GM10248 (cell line): ENCODE data around the gene TMEM198.

Experiments
- CTCF ChIA-PET: fragments of 300-600 bp; sonication (Branson Sonifier 250); formaldehyde crosslinking; extraction: SDS; loops from one replicate; lab custom pipeline; 2021; ENCODE audit warnings: antibody characterized with exemption; lab: Yijun Ruan, JAX
- POLR2A ChIA-PET: fragments of 350-650 bp; sonication (Branson Sonifier 250); formaldehyde crosslinking; extraction: SDS; loops from one replicate; lab custom pipeline; 2020; ENCODE audit warnings: antibody characterized with exemption; lab: Yijun Ruan, JAX
- DNase-seq: peaks from one replicate; pipeline ENCODE4 v3.0.0; 2012; ENCODE audit errors: extremely low spot score
- TF ChIP-seq, protein P1 (sequence below): IDR thresholded peaks from 2 replicates; pipeline ENCODE4 v1.5.1; 2012; ENCODE audit warnings: mild to moderate bottlenecking, low read depth; ENCODE audit errors: extremely low read depth, missing control alignments, control extremely low read depth

Gene TMEM198

GRCh38 chr2:219575566-219576504 is 32.0 kb downstream of the TMEM198 start:
- ChIA-PET POLR2A (no interaction called here), CTCF (interaction anchor here (5.6 kb wide), 1 partner anchor 15 kb away, joined by 38 read pairs; no protein-coding TSS in a partner anchor)
- TF ChIP-seq, protein P1, sequence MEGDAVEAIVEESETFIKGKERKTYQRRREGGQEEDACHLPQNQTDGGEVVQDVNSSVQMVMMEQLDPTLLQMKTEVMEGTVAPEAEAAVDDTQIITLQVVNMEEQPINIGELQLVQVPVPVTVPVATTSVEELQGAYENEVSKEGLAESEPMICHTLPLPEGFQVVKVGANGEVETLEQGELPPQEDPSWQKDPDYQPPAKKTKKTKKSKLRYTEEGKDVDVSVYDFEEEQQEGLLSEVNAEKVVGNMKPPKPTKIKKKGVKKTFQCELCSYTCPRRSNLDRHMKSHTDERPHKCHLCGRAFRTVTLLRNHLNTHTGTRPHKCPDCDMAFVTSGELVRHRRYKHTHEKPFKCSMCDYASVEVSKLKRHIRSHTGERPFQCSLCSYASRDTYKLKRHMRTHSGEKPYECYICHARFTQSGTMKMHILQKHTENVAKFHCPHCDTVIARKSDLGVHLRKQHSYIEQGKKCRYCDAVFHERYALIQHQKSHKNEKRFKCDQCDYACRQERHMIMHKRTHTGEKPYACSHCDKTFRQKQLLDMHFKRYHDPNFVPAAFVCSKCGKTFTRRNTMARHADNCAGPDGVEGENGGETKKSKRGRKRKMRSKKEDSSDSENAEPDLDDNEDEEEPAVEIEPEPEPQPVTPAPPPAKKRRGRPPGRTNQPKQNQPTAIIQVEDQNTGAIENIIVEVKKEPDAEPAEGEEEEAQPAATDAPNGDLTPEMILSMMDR = no peak
- no peak for DNase-seq

DNA sequence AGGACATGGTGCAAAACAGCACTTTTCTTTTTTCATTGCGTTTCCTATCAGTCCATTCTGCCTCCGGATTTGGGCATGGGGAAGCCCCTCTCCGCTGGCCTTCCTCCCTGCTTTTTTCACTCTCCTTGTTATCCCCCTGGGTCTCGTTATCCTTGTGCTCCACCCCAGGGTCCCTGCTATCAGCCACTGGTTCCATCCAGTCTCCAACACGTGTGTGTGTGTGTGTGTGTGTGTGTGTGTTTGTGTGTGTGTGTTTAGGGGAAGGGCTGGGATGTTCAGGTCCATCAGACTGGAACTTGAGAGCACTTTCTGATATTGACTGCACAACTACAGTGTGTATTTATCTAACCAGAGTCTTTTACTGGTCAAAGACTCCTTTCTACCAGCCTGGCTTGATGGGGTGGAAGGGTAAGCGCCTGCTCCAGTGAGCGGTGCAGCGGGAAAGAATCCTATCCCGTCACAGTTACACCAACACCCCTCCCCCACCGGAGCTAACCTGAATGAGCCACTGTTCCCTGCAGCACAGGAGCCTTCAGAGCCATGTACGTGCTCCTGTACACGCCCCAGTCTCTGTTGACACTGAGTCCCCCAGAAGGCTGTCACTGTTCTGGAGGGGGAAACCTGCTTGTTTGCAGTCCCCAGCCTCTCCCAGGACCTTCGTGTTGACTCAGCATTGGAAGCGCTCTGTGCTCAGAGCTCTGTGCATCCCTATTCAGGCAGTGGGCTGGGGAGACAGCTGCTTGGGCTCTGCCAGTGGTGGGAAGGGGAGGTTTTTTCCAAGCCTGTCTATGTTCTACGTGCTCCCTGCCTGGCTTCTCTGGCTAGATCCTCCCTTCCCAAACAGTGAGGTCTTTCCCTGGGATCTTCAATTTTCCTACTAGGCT is 32.9 kb downstream of the TMEM198 start:
- TF ChIP-seq, protein P1 = no peak
- CTCF ChIA-PET = interaction anchor here (5.6 kb wide), 1 partner anchor 16 kb away, joined by 38 read pairs; no protein-coding TSS in a partner anchor
- DNase-seq = no peak
- POLR2A ChIA-PET = no interaction called here

- TF ChIP-seq, protein P1 = no peak
- POLR2A ChIA-PET = no interaction called here
- CTCF ChIA-PET = interaction anchor here (2.3 to 5.6 kb wide), 2 partner anchors 18 to 19 kb away, joined by 7 to 38 read pairs; no protein-coding TSS in a partner anchor
- no peak for DNase-seq
Measured at GRCh38 chr2:219578811-219579613, 35.2 kb downstream of the TMEM198 start.

GRCh38 chr2:219581346-219581745 is 37.5 kb downstream of the TMEM198 start:
- no peak for DNase-seq
- ChIA-PET POLR2A (no interaction called here), CTCF (interaction anchor here (2.3 kb wide), 1 partner anchor 21 kb away, joined by 7 read pairs; no protein-coding TSS in a partner anchor)
- TF ChIP-seq, protein P1 = no peak

DNA sequence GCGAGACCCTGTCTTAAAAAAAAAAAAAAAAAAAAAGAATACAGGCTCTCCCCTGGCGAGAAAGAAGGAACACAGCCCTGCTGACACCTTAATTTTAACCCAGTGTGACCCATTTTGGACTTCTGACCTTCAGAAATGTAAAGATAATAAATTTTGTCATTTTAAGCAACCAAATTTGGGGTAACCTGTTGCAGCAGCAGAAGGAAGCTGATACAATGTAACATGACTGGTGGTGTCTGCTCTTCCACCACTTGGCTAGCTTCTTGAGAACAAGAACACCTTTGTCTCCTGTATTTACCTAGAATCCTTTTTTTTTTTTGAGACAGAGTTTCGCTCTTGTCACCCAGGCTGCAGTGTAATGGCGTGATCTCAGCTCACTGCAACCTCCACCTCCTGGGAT is 47.3 kb downstream of the TMEM198 start:
- no peak for DNase-seq
- POLR2A ChIA-PET = interaction anchor here (0.6 kb wide), 1 partner anchor 68 kb away, joined by 3 read pairs; no protein-coding TSS in a partner anchor
- TF ChIP-seq, protein P1 = no peak
- CTCF ChIA-PET = interaction anchor here (1.3 to 2.2 kb wide), 3 partner anchors 31 to 96 kb away, joined by 3 to 10 read pairs (median 5); a partner anchor contains a TSS
